LNCaP clone FGC (cell line): ENCODE results near the gene CNGA2.

Experiments used
- DNase-seq: peaks from one replicate; pipeline ENCODE4 v3.0.0-alpha.2; 2011; ENCODE audit warnings: low read depth
- H3K4me3 ChIP-seq: 2 replicates; pipeline ENCODE4 v1.5.1; 2011; ENCODE audit warnings: mild to moderate bottlenecking, low read depth, low read length, control low read depth
- CTCF ChIP-seq: IDR thresholded peaks from 2 replicates; pipeline ENCODE4 v1.5.1; 2012; ENCODE audit warnings: mild to moderate bottlenecking; ENCODE audit not compliant: control insufficient read depth, insufficient read depth; ENCODE audit errors: extremely low read depth

Gene CNGA2

DNA sequence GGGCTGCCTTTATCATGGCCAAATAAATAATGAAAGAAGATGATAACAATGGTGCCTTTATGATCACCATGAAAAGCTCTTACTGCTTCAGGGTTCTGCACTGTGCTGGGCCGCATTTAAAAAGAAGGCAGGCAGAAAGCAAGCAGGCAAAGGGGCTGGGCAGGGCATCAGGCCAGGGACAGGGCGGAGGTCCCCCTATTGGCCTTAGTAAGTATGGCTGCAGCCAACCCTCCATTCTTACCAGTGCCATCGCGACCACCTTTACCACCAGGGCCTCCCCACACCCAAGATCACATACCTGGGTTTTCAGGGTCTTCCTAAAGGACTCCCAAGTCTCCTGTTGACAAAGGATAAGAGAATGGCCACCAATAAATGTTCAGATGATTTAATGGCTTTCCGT lies 38.9 kb downstream of the CNGA2 start:
- no peak overlapping the region for H3K4me3 ChIP-seq
- no peak for DNase-seq
- TF ChIP-seq CTCF = no peak

GRCh38 chrX:151774421-151774820 lies 39.9 kb downstream of the CNGA2 start:
- DNase-seq = no peak
- TF ChIP-seq CTCF = no peak

DNA sequence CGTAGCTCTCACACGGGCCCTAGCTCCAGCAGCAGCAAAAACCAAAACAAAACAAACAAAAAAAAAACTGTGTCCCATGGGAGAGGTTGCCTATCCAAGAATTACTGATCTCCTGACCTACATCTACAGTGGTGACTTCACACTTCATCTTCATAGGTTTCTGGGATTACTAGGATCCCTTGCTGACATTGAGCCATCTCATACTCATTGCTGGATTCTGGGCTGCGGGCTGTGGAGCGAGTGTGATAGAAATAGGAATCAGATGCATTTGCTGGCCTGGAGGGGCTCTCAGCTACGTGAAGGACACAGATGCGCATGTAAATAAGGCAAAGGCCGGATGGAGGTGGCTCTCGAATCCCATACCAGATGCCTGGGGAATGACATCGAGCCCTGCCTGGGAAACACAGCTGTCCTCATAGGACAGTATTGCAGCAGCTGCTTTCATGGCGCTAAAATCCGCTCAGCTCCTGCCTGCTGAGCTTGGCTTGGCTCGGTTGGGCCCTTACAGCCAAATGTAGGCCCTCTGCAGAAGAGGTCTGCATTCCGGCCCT lies 41.7 kb downstream of the CNGA2 start:
- TF ChIP-seq CTCF = no peak
- DNase-seq = no peak
- no peak overlapping the region for H3K4me3 ChIP-seq

More at GRCh38 chrX:151774421-151774820, 39.9 kb downstream of the CNGA2 start:
- no peak overlapping the region for H3K4me3 ChIP-seq

- no peak for DNase-seq
- no peak for TF ChIP-seq CTCF
- no peak overlapping the region for H3K4me3 ChIP-seq
Measured at GRCh38 chrX:151776936-151777335, 42.4 kb downstream of the CNGA2 start.

DNA sequence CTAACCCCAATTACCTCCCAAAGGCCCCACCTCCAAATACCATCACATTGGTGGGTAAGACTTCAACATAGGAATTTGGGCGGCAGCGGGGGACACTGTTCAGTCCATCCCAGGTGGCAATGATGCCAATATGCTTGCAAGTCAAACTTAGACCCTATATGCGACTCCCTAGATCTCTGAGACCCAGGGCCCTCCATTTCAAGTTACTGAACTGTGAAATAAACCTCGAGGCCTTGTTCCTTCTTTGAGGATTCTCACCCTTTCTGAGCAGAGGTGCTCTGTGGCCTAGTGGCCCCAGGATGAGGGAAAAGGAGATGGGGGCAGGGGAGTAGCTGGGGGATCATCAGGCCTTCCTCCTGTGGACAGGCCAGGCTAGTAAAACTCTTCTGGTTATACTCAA lies 44.7 kb downstream of the CNGA2 start:
- no peak for DNase-seq
- TF ChIP-seq CTCF = no peak

GRCh38 chrX:151780621-151781020 lies 46.1 kb downstream of the CNGA2 start:
- DNase-seq = no peak
- TF ChIP-seq CTCF = no peak
- no peak overlapping the region for H3K4me3 ChIP-seq

More for the DNA sequence above, 44.7 kb downstream of the CNGA2 start:
- no peak overlapping the region for H3K4me3 ChIP-seq

DNA sequence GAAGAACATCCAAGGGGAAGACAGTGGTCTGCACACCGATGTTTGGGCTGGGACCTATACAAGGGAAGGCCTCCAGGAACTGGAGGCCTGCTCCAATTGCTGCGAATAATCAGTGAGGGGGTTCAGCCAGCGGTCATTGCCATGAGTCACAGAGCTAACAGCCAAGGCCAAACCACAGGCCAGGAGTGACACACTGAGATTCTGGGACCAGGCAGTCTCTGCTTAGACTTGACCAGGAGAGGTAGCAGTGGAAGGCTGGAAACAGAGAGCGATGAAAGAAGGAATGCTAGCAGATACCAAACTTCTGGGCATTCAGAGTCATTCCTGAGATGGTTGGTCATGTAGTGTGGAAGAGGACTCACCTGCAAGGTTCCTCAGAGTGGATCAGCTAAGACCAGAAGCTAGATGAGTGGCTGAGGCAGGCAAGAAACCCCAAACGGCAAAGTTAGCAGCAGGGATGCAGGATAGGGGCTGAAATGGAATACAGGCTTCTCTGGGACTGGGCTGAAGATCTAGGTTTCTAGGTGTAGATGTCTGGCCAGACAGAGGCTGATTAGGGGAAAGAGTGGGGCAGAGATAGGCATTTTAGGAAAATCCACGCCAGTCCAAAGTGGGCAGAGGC lies 54.7 kb downstream of the CNGA2 start:
- DNase-seq = no peak
- no peak for TF ChIP-seq CTCF
- no peak overlapping the region for H3K4me3 ChIP-seq
